HG03135 (cell line): ENCODE measurements around the gene ENPP1.
A peak's percentile ranks its signal among the peaks of the same experiment; 100 is the strongest.

Source experiments
- ATAC-seq: cut with Tn5 transposase; IDR thresholded peaks from one replicate; pipeline ENCODE4 v1.9.1; 2021; ENCODE audit warnings: mild to moderate bottlenecking, moderate library complexity; ENCODE audit not compliant: unreplicated experiment

The ENPP1 gene

GRCh38 chr6:131807644-131808459 lies at the start of gene ENPP1:
Gene ENPP1 (plus strand): TSS chr6:131808020. CDS start chr6:131808036, 16 bp downstream.
- ATAC-seq, result peak; percentile 63

DNA sequence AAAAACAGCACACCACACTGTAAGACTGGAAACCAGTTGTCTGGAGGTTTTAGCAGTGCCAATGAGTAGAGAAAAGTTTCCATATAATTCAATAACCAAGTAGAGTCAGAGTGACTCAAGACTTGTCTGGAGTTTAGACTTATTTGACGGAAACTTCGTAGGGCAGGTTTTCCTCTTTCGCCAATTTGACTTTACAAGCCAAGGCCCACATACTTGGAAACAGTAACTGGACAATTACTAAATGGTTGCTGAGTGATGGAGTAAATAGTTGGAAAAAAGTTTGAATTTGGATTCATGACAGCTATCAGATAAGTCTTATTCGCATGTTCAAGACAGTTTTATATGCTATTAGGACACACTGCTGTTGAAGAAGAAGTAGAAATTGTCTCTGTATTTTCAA lies 48.9 kb upstream of the ENPP1 start:
- no peak for ATAC-seq

DNA sequence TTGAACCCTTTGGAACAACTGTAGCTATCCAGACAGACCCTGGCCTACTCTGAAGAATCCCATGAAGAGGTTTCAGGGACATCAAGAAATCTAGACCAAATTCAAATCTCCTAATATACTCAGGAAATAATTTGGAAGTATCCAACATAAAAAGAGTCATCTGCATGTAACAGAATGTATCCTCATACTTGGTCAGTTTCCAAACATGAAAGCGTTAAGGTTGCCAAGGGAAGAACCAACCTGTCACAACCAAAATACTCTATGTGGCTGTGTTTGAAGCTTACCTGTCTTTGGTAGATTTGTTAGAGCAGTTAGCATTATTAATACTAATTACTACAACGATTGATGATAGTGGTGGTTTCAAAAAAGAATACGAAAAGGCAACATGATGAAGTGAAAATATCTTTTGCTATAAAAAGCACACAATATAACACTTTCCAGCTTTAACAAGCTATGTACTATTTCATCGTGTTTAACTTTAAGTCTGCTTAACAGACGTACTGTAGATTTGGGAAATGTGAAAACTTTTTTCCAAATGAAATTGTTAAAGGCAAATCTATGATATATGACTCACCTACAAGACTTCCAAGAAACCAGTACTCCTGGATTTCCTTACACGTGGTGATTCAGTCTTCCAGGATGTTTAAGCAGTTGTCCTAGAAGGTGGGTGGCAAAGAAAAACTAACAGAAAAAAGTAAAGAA lies 46.6 kb upstream of the ENPP1 start:
- ATAC-seq, result no peak

DNA sequence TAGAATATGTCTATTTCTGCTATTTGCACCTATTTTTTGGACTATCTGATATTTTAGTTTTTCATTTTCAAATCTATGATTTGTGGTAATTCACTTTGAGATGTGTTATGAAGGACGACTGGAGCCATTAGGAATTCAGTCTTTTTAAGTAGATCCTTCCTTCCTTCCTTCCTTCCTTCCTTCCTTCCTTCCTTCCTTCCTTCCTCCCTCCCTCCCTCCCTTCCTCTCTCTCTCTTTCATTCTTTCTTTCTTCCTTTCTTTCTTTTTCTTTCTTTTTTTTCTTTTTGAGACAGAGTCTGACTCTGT lies 46.1 kb upstream of the ENPP1 start:
- ATAC-seq, result no peak

DNA sequence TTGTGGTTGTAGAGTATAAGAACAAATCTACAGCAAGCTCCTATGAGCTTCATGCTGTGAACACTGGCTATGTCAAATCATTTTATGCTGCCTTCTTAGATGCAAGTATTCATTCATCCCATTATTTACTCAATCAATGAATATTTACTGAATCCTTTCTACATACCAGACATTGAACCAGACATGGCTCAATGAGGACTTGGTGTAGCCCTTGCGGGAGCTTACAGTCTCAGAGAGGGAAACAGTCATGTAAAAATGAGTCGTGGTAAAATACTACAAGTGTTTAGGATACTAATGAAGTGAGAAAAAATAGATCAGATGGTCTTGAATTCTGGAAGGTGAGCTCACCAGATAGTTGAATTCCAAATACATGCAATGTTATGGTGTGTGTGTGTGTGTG lies 44.8 kb upstream of the ENPP1 start:
- ATAC-seq, result no peak

GRCh38 chr6:131763749-131764148 lies 44.1 kb upstream of the ENPP1 start:
- no peak for ATAC-seq

GRCh38 chr6:131764350-131764749 lies 43.5 kb upstream of the ENPP1 start:
- ATAC-seq, result no peak

DNA sequence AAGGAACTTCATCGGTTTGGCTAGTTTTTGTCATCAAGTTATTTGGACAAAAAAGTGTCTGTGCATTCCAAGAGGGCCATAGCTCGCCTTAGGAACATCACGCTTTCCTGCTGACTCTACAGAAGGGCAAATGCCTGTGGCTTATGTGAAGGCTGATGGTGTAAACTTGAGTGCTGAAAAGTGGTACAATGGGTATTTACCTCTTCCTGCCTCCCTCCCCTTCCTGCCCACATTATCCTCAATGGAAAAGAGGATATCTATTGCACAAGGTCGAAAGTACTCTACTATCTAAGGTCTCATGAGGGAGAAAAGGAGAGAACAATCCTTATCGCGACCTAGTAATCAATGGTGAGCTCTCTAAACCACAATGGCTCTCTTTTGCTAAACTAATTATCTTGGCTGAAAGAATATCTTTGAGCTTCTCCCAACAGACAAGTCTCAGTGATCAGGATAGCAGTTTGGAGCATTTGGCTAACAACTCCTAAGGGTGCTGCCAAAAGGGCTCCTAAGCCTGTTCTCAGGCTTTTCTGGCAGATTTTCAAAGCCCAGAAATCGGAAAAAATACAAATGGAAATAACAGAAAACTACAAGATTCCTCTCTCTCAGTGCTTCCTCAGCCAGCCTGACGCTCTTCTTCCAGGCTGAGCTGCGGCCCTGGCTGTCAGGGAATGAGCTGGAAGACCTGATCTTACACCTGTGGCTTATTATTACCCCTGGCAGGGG lies 42.6 kb upstream of the ENPP1 start:
- ATAC-seq, result no peak

DNA sequence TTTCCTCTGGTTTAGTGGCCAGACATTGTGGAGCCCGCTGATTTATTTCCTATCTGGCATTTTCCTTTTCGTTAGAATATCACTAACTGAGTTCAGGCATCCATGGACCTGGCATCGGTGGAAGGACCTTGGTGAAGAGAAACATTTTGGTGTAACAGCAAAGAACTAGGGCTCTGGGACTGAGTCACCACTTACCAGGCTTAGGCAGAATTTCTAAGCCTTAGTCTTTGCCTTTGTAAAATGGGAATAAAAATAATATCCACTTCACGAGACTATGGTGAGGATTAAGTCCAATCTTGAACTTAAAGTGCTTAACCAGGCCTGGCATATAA lies 42.0 kb upstream of the ENPP1 start:
- ATAC-seq, result no peak

DNA sequence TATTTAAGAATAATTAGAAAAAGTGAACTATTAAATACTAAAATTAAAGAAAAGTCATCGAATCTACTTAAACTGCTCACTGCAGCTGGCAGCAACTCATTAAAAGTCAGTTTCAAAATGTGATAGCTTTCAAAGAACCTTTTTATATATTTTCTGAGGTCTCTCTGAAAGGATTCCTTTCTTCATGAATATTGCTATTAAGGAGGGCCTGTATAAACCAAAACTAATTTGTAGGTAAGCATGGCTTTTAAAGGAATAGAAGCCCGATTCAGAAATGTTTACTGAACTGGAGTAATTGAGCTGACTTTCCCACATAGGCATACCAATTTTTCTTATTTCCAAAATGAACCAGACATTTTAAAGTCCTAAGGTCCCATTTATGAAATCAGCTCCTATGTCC lies 41.2 kb upstream of the ENPP1 start:
- no peak for ATAC-seq

DNA sequence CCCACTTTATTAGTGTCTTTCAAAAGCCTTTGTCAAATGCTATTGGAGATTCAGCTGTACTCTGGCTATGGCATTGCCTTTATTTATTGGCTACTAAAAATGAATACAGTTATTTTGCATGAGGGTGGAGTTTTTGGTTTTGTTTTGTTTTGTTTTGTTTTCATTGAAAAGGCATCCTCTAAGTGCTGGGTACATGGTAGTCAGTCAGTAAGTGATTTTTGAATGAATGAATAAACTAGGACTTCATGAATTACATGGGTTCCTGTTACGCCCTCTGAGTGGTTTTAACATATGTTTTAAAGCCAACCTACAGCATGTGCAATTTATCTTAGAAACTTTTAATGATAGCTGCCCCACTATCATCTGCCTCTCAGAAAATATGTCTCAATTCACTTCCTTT lies 38.9 kb upstream of the ENPP1 start:
- no peak for ATAC-seq

DNA sequence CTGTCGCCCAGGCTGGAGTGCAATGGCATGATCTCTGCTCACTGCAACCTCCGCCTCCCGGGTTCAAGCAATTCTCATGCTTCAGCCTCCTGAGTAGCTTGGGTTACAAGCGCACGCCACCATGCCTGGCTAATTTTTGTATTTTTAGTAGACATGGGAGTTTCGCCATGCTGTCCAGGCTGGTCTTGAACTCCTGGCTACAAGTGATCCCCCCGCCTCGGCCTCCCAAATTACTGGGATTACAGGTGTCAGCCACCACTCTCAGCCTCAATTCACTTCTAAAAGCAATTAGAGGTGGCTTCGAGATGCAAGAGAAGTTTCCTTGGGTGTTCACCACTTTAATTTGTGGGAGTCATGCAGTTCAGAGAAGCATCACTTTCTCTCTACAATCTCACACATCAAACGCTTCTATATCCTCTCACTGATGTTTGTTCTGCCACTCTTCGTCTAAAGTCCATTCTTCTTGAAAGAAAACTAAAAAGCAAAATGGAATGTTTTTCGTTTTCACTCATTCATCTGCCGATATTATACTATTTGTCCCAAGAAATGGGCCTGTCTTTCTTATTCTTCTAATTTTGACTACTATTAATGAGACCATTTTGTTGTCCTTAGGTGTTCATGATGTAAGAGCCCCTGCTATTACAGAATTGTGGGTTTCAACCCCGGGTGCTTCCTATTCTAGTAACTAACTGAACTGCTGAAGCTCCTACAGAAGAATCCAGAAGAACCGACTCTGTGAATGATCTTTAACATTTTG lies 38.3 kb upstream of the ENPP1 start:
- no peak for ATAC-seq

DNA sequence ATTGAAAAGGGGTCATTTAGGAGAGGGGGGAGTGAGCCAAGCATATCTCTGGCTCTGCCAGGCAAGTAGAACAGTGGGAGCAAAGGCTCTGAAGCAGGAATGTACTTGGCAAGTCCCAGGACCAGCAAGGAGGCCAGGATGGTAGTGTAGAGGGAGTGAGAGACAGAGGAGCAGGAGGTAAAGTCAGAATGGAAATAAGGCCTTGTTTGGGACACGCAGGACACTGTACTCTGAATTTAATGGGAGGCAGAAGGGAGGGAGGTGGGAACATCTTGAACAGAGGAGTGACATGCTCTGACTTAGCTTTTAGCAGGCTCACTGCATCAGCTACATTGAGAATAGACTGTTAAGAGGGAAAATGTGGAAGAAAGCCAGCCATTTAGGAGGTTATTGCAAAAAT lies 37.0 kb upstream of the ENPP1 start:
- no peak for ATAC-seq

- no peak for ATAC-seq
Measured at GRCh38 chr6:131773284-131773950, 34.4 kb upstream of the ENPP1 start.

- no peak for ATAC-seq
Measured at GRCh38 chr6:131775886-131776285, 31.9 kb upstream of the ENPP1 start.

GRCh38 chr6:131776985-131777384 lies 30.8 kb upstream of the ENPP1 start:
- ATAC-seq, result no peak

DNA sequence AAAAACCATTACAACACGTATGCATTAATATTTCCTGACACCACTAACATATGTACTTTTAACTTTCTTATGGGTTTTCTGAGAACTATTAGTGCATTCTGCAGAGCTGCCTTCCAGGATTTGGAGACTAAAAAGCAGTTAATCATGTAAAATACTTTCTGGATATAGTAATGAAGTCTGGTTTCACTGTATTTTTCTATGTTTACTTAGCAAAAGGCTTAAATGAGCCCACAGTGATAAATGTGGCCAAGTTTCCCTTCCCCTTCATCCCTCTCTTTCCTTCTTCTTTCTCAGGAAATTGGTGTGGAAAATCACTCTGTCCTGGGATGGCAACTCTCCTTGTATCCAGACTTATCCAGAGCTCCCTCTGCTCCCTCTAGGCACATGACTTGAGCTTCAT lies 29.7 kb upstream of the ENPP1 start:
- ATAC-seq, result no peak

- no peak for ATAC-seq
Measured at GRCh38 chr6:131779304-131779703, 28.5 kb upstream of the ENPP1 start.

- ATAC-seq, result no peak
Measured at GRCh38 chr6:131780600-131780999, 27.2 kb upstream of the ENPP1 start.

DNA sequence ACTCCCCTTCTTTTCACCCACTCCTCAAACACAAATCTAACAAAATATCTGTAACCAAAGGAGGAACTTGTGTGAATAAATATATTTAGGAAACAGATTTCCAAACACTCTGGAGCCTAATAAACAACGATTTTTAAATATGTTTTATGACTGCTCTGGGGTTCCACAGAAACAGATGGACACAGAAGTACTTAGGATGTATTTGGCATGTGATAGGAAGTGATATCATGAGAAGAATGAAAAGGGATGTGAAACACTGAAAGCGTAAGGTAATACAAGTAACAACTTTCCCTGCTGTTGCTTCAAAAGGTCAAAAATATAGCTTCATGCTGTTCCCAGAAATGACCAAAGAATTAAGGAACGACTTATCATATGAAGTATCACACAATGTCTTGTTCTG lies 26.1 kb upstream of the ENPP1 start:
- ATAC-seq, result no peak

DNA sequence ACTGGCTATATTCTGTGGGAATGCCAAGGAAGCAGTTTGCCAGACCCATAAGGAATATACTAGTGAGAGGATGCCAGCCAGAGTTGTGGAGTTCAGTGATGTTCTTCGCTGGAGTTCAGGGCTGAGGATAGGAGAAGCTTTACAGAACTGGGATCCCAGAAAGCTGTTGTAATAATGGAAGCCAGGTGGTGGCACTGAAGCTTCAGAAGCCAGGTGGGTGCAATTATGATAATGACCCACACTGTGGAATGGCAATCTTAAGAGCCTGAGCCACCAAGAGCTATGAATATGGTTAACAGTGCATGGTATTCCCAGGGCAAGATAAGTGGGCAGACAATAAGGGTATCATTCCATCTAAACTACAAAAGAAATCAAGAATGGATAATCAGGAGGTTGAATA lies 25.1 kb upstream of the ENPP1 start:
- no peak for ATAC-seq
